SKM-1 (cell line): Measurements from ENCODE around the gene C2orf49.
A peak's percentile ranks its signal among the peaks of the same experiment; 100 is the strongest.

Source experiments
- DNase-seq: peaks from one replicate; lab custom pipeline; 2025; ENCODE audit not compliant: unreplicated experiment; lab: John Stamatoyannopoulos, UW

The C2orf49 gene

DNA sequence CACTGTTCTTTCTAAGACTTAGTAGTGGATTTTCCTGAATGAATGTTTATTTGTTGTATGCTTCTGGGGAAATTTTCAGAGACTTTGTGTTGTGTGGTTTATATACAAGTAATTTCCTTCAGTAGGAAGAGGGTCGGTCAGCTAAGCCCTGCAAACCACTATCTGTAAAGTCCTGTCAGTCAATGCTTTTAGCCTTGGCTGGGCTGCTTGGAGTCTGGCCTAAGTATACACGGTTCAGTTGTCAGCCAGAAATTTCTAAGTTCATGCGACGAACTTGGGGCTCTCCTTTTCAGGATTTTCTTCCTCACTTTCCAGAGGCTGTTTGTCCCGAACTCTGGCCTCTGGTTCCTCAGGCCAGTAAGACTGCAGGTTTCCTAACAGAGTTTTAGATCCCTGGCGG, 21.3 kb downstream of the C2orf49 start:
- no peak for DNase-seq

DNA sequence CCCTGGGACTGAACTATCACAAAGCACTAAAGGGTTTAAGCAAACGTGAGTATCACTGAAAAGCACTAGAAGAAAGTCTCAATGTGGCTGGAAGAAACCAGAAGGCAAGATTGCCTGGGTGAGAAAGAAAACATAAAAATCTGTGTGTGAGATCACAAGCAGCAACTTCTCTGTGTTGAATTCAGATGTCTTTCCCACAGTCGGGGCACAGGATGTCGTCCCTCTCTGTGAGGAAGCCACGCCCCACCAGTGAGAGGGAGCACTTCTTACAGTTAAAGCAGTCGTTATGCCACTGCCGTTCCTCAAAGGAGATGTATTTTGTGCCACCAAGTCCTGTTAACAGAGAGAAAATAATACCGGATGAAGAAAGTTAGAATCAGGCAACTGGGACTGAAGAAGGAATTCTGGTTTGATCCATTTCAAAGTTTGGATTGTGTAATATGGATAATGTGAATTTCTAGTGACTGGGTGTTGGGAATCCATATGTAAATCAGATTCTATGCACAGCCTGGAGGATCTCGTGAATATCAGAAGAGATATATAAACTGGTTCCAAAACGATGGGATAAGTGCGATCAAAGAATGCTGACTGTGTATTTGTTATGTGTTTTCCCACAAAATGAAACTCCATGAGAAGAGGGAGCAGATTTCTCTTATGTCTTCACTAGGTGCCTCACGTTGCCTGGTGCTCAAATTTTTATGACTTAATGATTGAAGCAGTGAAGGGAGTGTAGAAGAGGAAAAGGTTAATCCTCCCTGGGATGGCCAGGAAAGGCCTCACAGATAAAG, 24.0 kb downstream of the C2orf49 start:
- DNase-seq: no peak

DNA sequence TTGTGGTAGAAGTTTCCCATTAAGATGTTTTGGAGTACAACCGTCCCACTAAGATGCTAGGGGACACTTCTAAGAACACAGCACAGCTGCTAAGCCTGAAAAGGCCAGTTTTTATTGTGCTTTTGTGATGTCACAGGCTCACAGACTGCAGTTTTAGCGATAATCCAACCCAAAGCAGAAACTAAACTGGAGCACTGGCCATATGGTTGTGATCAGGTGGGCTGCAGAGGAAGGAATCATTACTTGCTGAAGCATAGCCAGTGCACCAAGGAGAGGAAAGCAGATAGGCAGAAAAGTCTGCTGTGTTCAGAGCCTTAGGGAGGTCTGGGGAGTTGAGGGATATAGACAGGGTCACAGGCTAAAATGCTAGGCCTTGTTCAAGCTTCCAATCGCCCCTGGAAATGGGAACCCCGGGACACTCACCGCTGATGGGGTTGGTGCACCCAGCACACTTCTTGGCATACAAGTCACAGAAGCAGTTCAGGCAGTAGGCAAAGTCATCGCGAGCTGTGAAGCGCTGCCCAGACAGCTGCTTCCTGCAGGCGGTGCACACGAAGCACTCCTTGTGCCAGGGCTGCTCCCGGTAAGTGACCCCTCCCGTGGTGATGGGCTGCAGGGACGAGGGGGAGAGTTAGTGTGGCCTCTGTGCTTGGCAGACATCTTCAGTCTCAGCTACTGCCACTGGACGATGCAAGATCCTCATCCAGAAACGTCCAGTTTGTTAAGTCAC, 25.7 kb downstream of the C2orf49 start:
- no peak for DNase-seq

DNA sequence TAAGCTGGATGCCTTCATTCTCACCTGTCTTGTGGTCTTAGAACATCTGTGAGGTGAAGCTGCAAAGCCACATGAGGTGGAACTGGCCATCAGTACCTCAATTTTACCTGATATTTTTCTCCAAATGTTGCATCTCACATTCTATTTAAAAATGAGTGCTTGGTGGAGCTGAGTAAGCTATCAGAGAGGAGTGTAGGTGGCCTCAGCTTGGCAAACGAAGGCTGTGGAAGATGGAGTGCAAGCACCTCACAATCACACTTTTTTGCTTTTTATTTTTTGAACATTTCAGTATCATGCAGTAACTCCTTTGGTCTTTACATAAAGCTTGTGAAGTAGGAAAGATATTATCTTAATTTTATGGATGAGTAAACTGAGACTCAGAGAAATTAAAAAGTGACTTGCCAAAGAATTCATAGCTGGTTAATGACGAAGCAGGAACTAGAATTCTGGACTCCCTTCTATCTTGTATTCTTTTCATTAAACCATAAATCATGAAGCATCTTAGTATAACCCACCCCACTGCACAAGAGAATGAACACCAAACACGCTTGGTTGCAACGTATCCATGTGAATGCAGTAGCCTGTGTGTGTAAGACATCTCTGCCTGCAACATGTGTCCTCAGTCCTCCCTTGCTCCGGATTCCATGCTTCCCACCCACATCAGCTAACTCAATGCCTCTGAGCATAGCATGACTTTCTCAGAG, 27.2 kb downstream of the C2orf49 start:
- DNase-seq: no peak

DNA sequence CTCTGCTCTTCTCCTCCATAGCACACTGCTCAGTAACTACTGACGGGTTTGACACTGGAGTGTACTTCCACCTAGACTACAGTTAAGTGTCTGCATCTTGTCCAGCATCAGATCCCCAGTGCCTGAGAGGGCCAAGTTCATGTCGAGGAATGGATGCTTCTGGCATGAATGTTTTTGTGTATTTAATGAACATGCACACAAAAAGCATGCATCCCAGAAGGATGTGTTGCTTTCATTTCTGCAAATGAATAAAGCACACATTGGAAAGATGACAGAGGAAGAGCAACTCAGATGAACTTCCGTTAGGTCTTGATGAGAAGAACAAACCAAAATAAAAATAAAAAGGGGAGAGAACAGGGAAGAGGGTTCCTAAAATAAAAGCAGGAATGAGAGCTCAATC, 27.9 kb downstream of the C2orf49 start:
- DNase-seq: no peak

DNA sequence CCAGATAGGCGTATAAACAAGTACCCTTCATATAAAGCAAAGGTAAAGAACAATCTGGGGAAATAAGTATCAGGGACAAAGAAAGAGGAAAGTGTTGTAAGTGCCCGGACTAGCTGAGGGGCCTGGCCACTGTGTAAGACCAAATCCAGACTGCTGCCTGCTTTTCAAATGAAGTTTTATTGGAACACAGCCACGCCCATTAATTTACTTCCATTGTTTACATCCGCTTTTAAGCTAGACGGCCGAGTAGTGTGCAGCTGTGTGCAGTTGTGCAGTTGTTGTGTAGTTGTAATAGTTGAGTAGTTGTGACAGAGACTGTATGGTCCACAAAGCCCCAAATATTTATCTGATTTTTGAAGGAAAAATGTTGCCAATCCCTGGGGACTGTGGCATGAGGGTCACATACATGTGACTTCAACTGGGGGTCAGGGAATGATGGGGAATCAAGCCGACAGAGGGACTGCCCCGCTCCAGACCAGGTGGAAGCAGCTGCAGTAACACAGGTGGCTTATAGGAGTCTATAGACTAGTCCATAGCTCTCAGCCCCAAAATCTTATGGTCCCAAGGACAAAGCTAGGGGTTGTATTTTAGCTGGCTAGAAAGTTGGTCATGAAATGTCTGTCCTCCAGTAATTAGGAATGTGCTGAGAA, 31.5 kb downstream of the C2orf49 start:
- no peak for DNase-seq

DNA sequence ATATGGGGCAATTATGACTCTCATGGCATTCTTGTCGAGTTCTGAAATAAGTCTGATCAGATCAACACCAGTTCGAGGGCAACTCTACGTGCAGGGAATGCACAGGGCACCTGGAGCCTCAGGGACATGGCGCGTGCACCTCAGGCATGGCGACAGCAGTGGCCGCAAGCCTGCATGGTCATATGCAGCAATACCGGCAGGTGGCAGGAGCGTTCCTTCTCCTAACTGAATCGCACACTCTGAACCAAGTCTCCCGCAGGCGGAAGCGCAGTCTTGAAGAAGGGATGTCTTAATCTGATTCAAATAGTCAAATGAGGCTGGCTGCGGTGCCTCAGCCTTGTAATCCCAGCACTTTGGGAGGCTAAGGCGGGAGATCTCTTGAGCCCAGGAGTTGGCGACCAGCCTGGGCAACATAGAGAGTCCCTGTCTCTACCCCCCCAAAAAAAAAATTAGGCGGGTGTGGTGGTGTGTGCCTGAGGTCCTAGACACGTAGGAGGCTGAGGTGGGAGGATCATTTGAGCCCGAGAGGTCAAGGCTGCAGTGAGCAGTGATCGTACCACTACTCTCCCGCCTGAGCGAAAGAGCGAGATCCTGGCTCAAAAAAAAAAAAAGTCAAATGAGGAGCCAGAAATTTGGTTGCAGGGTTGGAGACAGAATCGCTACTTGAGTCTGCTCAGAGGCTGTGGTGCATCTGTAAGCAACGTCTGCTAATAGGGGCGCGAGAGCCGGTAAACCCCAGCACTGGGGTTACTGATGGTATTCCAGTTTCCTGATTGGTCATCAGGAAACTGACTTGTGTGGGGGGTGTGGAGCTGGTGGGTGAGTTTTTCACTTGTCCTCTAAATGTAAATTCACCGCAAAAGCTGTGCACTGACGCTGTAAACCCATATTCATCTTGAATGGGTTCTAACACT, 32.7 kb downstream of the C2orf49 start:
- peak; percentile 77 for DNase-seq

DNA sequence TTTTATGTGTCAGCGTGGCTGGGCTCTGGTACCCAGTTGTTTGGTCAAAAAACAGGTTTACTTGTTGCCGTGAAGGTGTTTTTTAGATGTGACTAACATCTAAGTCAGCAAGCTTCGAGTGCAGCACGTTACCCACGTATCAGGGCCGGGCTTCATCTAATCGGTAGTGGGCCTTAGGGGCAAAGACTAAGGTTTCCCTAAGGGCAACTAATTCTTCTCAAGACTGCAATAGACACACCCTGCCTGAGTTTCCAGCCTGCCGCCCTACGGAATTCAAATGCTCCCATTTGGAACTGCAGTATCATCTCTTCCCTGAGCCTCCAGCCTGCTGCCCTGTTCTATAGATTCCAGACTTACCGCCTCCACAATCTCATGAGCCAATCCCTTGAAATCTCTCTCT, 33.8 kb downstream of the C2orf49 start:
- no peak for DNase-seq

DNA sequence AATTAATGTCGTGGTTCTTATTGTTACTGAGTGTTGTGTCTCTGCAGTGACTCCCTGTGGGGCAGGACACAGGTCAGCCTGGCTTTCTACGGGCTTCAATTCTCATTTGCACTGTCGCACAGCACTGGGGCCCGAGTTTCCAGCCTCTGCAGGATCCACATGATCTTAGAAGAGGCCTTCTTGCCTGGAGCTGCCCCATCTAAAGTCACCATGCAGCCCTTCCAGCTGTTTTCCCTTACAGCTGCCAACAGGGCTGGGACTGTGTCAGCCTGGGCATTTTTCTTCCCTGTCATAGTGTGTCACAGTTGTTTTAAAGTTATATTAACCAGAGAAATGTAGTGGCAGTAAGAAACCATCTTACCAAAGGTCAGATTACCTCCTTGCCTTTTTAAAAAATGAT, 34.5 kb downstream of the C2orf49 start:
- no peak for DNase-seq

DNA sequence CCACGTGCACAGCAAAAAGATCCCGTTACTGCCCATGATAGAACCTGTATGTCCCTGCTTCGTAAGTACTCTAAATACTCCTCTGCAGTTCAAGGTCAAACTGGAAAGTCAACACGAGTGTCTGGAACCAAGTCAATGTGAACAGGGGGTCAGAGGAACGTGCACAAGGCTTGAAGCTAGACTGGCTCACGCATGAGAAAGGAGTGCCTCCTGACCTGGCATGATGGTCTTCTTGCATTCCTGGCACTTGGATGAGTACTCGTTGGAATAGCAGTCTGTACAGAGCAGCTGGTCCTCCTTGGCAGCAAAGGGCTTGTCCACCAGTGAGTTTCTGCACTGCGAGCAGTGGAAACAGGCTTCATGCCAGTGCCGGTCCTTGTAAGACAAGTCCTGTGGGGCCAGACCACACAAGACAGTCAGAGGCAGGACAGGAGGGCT, 36.0 kb downstream of the C2orf49 start:
- DNase-seq: no peak

DNA sequence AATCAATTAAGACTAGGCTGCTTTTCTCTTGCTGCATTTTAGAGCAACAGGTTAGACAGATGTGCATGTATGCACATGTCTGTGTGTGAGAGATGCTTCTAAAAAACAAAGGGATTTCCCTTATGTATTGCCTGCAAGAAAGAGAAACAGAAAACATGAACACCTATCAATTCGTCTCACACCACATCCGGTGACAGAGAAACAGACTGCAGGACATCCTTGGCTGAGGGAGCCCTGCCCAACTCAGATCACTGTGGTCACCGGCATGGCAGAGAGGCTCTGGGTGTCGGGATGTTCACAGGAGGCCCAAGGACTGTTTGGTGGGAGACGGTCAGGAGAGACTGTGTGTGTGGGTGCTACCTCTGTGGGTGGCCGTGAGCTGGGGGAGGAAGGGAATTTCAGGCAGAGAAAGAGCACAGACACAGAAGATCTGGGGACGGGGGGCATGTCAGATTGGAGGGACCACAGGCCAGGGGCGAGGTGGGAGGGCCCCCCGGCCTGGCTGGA, 36.6 kb downstream of the C2orf49 start:
- no peak for DNase-seq

DNA sequence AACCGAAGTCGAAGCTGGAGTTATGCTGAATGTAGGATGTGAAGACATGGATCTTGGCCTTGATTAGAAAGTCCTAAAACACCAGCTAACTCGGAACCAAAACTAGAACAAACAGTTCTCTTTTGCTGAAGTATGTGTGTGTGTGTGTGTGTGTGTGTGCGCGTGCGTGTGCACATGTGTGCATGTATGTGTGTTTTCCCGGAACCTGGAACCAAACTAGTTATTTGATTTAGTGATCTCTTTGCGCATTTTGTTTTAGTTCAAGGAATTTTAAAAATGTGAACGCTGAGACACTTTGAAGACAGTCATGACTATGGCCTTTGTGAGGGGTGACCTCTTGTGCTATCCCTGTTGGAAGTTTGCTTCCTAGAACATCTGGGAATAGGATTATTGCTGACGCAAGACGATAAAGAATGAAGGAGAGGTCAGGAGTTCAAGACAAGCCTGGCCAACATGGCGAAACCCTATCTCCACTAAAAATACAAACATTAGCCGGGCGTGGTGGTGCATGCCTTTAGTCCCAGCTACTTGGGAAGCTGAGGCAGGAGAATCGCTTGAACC, 37.7 kb downstream of the C2orf49 start:
- no peak for DNase-seq

DNA sequence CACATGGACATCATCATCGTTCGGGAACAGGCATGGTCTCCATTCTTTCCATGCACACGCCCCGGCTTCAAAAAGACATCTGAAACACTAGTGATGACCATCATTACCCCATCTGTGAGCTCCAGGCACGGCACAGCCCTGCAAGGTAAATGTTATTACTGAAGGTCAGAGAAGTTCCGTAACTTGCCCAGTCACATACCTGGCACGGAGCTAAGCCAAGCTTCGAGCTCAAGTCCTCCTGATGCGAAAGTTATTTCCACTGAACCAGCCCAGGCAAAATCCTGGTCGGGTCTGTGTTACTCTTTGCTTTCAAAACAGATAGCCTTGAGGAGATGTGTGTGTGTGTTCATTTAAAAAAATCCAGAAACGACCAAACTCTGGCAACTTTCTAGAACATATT, 38.7 kb downstream of the C2orf49 start:
- DNase-seq: no peak

DNA sequence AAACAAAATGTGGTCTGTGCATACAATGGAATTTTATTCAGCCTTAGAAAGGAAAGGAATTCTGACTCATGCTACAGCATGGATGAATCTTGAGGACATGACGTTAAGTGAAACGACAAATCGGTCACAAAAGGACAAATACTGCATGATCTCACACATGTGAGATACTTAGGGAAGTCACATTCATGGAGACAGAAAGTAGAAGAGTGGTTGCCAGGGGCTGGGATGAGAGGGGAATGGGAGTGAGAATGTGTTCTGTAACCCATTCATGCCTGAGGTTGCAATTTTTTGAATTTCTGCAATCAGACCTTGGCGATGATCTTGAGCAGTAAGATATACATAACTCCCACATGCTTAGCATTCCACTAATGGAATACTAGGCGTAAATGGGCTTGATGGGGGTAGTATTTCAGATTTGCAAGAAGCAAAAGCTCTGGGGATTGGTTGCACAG, 39.5 kb downstream of the C2orf49 start:
- DNase-seq: no peak

DNA sequence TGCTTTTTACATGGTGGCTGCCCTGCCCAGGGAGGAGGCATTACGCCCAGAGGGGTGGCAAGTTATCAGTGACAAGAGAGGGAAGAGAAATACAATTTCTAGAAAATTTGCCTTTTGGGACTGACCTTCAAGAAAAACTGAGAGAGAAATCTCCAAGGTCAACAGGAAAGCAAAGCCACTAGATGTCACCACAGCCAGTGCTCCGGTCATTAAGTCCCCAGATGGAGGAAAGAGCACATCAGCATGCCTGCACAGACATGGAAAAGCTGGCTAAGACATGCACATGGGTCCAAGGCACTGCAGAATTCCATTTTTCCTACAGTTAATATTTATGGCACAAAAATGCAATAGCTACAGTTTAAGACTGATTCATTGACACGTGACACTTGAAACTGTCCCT, 40.5 kb downstream of the C2orf49 start:
- DNase-seq: no peak

DNA sequence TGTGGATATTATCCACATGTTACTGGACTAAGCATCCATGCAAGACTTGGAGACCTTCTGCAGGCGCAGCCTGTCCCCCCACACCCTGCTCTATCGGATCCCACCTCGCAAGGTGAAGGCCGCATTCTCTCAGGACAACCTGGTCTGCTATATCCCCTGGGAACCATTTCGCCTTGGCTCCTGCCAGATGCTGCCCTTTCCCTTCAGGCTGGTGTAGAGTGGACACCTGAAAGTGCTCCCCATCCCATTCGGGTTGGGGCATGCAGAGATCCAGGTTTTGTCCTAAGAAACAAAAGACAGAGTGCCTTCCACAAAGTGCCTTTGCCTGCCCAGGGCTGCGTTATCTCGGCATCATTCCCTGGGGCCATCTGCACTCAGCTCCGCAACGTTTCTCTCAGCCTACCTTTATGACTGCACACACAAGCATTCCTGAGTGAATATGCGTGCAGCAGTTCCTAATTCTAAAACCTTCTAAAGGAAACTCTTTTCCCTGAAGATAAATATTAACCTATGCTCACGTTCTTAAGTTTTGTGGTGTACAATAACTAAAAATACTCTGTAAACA, 41.0 kb downstream of the C2orf49 start:
- DNase-seq: no peak

DNA sequence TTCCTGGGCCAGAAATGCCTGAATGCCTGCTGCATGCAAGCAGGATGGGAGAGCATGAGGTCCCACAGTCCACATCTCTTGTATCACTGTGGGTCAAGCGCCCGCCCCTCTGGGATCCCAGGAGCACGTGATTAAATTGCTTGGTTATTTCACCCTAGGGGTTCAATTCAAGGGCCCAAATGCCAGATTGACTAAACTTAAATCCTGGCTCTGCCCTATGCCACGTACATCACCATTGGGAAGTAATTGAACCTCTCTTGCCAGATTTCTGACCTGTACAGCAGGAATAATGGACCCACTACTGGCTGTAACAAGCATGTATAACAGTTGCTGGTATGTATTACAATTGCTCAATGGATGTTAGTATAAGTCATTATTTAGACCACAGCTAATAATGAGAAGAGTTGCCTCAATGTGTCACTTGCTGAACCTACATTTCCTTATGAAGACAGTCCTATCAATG, 41.6 kb downstream of the C2orf49 start:
- DNase-seq: no peak

DNA sequence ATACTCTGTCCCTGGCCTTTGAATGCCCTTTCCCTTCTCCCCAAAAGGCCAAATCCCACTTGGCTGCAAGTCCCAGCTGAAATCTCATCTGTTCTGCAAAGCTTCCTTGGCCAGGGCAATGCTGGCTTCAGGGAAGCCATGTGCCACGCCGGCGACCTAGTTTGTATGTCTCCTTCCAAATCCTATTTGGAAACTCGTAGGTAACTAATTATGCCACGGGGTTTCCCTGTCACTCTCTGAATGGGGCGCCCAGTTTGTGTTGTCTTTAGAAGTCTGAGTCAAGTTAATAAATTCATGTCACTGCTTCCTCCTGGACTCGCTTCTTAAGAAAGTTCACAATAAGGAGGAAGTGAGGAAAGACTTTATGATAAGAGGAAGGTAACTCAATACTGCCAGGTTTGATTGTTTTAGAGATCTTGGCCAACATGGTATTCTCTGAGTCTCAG, 42.4 kb downstream of the C2orf49 start:
- DNase-seq: peak; percentile 66

DNA sequence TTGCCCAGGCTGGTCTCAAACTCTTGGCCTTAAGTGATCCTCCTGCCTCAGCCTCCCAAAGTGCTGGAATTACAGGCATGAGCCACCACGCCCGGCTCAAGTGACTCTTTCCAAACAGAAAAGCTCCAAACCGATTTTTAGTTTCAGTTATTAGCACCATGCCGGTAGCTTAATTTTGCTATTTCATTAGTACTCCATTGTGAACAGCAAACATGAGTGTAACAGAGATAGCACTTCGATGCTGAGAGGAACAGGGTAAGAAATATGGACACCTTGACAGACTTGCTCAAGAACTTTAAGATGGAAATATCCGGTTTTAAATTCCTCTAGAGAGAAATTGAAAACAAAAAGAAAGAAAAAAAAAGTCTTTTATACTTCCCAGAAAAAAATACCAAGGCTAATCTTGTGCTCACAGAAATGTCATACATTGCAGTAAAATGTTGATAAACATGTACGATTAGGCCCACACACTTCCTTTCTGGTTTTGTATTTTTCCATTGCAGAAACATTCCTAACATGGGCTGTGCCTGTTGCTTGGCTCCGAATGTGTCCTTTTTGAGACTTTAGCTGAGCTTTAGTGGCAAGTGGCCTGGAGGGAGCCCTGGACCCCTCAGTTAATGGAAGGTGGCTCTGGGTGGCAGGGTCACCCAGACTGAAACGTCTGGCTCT, 43.2 kb downstream of the C2orf49 start:
- no peak for DNase-seq
